Measurements from ENCODE around the gene PIM3. TPM values are rescaled to one million over a fixed set of nuclear protein-coding genes. Genes with fewer than 3 reads are reported as not detected.

Gene PIM3
- total and polyA plus RNA-seq, 2 of the 8 experiments (the other 6 are each of a cell fraction or from before 2014, with no cell fraction given): 22.6 to 30.0 TPM

GRCh38 chr22:49913446-49913845 is 47.1 kb upstream of the PIM3 start (continued):
- no peak for TF ChIP-seq CTCF (IDR thresholded peaks at IDR 0.05; ENCODE audit: control extremely low read depth in 1 of 3, insufficient read depth in 1 of 3, low read depth in 1 of 3, low read length in 3 of 3)

Data from H1 (cell line).